ENCODE data around the gene MEIOSIN.

Gene MEIOSIN

GRCh38 chr19:45805719-45806118, 72.5 kb downstream of the MEIOSIN start:
- Histone ChIP-seq H3K27ac (no peak overlapping the region), H3K4me3 (no peak overlapping the region)
- TF ChIP-seq, protein P1, sequence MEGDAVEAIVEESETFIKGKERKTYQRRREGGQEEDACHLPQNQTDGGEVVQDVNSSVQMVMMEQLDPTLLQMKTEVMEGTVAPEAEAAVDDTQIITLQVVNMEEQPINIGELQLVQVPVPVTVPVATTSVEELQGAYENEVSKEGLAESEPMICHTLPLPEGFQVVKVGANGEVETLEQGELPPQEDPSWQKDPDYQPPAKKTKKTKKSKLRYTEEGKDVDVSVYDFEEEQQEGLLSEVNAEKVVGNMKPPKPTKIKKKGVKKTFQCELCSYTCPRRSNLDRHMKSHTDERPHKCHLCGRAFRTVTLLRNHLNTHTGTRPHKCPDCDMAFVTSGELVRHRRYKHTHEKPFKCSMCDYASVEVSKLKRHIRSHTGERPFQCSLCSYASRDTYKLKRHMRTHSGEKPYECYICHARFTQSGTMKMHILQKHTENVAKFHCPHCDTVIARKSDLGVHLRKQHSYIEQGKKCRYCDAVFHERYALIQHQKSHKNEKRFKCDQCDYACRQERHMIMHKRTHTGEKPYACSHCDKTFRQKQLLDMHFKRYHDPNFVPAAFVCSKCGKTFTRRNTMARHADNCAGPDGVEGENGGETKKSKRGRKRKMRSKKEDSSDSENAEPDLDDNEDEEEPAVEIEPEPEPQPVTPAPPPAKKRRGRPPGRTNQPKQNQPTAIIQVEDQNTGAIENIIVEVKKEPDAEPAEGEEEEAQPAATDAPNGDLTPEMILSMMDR (IDR thresholded peaks at IDR 0.05) = no peak
- DNase-seq (ENCODE audit: low spot score) = no peak

DNA sequence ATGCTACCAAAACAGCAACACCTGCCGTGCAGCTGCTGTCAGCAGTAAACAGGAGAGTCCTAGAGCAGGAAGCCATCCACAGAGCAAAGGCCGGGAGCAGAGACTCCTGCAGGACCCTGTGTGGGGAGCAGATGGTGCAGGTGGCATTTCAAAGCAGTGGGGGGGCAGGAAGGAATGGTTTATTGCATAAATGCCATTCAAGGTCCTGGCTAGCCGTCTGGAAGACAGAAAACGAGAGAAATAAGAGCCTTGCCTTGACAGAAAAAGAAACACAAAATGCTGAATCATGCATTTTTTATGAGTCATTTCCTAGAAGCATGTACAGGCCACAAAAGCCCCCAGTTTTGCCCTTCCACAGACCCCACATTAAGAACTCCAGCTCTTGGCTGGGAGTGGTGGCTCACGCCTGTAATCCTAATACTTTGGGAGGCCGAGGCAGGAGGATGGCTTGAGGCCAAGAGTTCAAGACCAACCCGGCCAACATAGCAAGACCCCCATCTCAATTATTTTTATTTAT, 76.5 kb downstream of the MEIOSIN start:
- H3K4me3 ChIP-seq = no peak overlapping the region
- TF ChIP-seq, protein P1 (IDR thresholded peaks at IDR 0.05) = no peak
- H3K27ac ChIP-seq = no peak overlapping the region
- DNase-seq (ENCODE audit: low spot score) = no peak

- H3K27ac ChIP-seq = no peak overlapping the region
Measured at GRCh38 chr19:45812297-45812696, 79.1 kb downstream of the MEIOSIN start.

More at GRCh38 chr19:45812297-45812696, 79.1 kb downstream of the MEIOSIN start:
- no peak for DNase-seq (ENCODE audit: low spot score)
- H3K4me3 ChIP-seq = no peak overlapping the region
- TF ChIP-seq, protein P1 (IDR thresholded peaks at IDR 0.05) = no peak

Measured in coronary artery (tissue), 2 donors.